ENCODE data around the gene COL23A1.

The COL23A1 gene

GRCh38 chr5:178281331-178281730, 308.9 kb downstream of the COL23A1 start:
- no peak for DNase-seq (ENCODE audit: low read depth)

- no peak for DNase-seq (ENCODE audit: low read depth)
Measured at GRCh38 chr5:178280631-178281030, 309.6 kb downstream of the COL23A1 start.

- peak; percentile 0 for DNase-seq (ENCODE audit: low read depth)
Measured at GRCh38 chr5:178279723-178280438, 310.3 kb downstream of the COL23A1 start.

DNA sequence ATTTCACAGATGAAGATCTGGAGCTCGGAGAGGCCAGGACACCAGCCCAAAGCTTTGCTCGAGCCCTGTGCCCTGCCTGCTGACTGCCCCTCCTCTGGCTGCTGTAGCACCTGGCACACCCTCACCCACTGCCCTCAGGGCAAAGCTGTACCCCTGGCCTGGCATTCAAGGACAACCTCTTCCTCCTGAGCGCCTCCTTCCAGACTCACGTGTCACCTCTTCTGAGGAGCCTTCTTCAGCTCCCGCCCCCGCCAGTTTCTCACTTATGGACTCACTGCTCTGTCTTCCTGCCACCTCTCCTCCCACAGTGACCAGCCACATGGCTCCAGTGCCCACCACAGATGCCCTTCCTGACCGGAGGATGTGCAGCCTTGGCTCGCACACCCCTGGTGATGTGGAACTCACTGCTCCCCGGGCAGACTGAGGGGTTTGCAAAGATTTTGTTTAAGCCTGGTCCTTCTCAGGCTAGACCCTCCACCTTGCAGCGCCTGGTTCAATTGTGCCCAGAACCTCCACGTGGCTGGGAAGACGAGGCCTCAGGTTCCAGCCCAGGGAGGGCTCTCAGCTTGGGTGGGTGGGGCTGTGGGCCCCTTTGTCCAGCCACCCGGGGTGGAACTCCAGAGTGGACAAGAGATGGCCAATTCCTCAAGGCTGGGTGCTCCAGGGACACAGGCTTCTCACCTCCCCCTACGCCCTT, 311.0 kb downstream of the COL23A1 start:
- DNase-seq (ENCODE audit: low read depth) = no peak

DNA sequence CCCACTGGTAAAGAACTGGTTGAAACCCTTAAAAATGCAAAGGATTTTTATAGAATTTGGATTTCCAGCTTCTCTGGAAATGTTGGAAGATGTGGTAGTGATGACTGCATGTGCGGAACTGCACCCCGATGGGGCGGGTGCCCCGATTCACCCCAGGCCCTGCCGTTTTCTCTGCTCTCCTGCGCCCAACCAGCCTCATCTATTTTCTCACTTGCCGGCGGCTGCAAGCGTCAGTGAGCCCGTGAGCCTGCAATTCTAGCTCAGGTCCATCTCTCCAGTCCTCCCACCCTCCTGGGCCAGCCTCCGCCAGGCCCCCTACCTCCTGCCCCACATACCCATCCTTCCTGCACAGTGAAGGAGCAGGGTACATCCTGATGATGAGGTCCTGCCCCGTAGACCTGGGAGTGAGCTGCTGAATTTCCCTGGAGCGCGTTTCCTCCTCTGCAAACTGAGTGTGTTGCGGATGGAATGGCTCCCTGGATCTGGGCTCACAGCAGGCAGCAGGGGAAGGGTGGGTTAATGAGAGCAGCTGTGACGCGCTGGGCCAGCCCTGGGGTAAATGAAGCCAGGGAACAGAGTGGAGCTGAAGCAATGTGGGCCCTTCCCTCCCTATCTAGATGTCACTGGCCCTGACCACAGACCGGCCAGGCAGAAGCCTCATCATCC, 311.7 kb downstream of the COL23A1 start:
- DNase-seq (ENCODE audit: low read depth) = no peak

DNA sequence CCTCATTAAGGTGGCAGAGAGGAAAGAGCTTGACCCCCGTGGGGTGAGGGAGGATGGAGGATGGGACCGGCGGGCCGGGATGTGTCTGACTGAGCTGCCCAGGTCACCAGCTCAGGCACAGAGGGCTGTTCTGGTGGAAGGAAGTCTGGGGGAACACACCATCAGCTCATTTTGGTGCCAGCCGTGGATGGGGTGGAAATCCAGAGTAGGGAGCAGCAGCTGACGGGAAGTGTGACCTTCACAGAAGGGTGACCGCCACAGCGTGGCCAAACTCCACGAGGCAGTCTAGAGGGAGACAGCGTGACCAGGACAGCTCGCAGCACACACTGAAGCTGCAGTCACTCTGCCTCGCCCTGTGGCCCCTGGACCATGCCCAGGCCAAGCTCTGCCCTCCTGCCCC, 312.3 kb downstream of the COL23A1 start:
- DNase-seq (ENCODE audit: low read depth) = no peak

DNA sequence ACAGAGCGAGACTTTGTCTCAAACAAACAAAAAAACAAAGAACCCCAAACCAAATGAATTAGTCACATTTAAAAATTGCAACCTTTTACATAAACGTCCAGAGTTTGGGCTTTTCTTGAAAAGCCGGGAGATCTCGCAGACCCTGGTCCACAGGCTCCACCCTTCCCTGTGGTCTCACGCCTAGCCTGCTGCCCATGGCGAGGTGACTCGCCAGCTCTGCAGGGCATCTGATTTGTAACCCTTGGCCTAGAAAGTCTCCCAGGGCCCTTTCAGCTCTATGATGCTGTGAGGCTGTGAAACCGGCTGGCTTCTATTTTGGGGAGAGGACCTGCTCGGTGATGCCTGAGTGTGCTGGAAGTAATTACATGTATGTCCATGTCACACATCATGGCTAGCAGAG, 312.8 kb downstream of the COL23A1 start:
- DNase-seq (ENCODE audit: low read depth) = no peak

DNA sequence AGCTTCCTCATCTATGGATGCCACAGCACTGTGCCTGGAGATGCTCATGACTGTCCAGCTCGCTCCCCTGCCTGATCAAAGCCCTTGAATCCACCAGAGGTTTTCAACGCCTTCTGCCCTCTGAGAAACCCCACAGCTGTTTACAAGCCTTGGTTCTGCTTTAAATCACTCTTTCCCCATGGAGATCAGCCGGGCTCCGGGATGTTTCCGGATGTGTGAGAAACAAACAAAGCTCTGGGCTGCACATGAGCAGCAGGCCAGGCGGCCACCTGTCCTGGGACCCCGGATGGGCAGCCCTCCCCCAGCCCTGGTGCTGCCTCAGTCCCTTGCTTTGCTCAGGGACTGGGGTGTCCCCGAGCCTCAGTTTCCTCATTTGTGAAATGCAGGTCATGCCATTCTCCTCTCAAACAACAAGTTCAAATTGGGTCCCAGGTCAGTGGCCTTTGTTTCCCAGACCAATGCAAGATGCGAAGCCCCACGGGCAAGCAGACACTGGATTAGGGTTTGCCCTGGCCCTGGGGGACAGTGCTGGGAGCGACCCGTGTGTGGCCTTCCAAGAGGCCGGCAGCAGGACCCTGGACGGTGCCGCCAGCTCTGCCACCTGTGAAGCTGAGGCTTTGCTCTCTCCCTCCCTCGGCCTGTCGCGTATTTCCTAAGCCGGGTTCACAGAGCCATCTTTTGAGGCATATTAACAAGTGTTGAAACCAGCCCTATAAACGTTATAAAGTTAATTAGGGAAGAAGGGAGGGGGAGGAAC, 315.2 kb downstream of the COL23A1 start:
- no peak for DNase-seq (ENCODE audit: low read depth)

DNA sequence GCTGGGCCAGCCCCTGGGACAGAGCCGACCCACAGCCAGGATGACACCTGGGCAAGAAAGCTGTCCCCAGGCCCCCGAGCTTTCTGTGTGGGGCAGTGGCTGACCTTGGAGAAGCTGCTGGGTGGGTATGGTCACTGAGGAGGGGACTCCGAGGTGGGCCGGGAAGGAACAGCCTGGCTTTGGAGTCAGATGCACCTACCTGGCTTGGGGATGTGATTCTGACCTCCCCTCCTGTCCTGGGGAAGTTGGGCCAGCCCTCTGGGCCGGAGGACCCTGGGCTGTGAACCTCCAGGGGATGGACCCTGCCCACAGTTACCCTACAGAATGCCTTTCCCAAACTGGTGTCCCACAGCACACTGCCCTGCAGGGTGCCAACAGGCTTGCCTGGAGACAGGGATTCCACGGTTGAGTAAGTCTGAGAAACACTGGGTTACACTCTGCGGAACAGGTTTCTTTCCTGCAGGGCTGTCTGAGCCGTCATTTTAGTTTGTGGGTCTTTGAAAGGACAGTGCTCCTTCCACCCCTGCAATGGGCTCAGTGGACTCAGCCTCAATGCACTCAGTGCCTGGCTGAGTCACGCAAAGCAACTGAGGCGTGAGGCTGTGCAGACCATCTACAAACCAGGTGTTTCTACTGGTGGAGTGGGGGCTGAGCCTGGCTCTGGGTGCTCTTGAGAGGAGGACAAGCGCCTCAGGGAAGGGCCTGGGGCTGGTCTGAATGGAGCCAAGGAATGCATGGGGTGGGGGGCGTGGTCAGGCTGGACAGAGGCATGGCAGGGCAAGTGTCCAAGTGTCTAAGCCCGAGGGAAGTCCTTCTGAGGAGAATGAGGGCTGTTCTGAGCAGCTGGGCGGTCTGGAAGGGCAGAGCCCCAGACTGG, 316.3 kb downstream of the COL23A1 start:
- no peak for DNase-seq (ENCODE audit: low read depth)

DNA sequence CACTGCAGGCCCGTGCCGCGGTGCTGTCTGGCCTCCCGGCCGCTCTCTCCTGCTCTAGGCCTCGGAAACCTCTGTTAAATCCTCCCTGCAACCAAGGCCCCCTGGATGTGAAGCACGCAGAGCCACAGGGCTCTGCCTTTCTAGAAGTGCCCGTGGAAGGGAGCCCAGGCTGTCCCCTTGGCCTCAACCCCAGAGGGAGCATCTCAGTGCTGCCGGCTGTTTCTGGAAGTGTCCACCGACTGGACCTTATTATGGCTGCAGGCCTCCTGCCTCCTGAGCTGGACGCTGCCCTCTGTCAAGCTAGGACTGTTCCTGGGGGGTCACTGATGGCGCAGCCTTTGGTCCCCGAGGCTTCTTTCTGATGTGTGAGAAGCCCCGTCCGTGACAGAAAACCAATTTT, 317.2 kb downstream of the COL23A1 start:
- DNase-seq (ENCODE audit: low read depth) = no peak

DNA sequence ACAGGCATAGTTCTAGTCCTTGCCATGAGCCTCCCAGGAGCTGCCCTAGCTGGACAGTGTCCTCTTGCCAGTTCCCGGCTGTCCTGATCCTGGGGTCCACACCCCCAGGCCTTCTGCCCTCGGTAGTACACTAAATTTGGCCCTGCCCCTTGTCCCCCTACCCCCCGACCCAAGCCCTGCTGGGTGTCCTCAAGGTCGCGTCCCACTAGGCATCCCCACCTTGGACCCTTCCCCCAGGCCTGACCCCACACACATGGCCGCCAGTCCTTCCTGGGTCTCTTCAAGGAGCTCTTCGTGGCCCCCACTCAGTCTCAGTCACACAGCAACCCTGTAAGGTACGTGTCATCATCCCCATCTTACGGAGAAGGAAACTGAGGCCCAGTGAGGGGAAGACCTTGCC, 317.6 kb downstream of the COL23A1 start:
- no peak for DNase-seq (ENCODE audit: low read depth)

GRCh38 chr5:178271726-178272479, 318.3 kb downstream of the COL23A1 start:
- no peak for DNase-seq (ENCODE audit: low read depth)

- no peak for DNase-seq (ENCODE audit: low read depth)
Measured at GRCh38 chr5:178271231-178271630, 319.0 kb downstream of the COL23A1 start.

DNA sequence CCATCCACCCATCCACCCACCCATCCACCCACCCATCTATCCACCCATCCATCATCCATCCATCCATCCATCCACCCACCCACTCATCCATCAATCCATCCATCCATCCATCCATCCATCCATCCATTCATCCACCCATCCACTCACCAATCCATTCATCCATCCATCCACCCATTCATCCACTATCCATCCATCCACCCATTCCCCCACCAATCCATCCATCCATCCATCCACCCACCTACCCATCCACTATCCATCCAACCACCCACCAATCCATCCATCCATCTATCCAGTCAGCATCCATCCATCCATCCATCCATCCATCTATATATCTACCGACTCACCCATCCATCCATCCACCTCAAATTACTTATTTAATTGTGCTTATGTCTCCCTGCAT, 320.7 kb downstream of the COL23A1 start:
- DNase-seq (ENCODE audit: low read depth) = no peak

GRCh38 chr5:178267876-178268275, 322.3 kb downstream of the COL23A1 start:
- no peak for DNase-seq (ENCODE audit: low read depth)

DNA sequence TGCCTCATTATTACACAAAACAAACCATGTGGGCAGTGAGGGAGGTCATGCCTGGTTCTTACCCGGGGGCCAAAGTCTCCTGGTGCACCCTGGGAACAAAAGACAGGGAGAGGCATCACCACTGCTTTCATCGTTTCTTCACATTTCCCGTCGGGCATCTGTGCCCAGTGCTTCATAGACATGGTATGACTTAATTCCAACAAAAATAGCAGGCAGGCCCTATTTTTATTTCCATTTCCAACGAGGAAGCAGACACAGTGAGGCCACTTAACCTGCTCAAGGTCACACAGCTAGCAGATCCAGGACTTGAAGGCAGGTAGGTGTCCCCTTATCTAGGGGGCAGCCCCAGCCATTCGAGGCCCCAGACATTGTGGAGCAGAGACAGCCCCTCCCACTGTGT, 322.9 kb downstream of the COL23A1 start:
- no peak for DNase-seq (ENCODE audit: low read depth)

- DNase-seq (ENCODE audit: low read depth) = no peak
Measured at GRCh38 chr5:178266581-178266980, 323.6 kb downstream of the COL23A1 start.

DNA sequence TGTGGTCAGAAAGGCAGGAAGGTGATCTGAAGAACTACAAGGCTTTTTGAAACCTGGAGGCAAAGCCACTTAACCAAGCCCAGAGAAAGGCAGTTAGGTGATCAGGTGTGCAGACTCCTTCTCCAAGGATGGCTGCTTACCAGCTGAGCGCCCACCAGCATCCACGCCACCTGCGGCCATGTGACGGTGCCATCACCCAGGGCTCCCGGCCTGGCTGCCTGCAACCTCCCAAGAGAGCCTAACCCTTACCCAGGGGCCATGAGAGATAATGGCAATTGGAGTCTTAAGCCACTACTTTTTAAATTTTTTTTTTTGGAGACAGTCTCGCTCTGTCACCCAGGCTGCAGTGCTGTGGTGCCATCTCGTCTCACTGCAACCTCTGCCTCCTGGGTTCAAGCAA, 324.4 kb downstream of the COL23A1 start:
- no peak for DNase-seq (ENCODE audit: low read depth)

- DNase-seq (ENCODE audit: low read depth) = no peak
Measured at GRCh38 chr5:178264044-178264443, 326.1 kb downstream of the COL23A1 start.

DNA sequence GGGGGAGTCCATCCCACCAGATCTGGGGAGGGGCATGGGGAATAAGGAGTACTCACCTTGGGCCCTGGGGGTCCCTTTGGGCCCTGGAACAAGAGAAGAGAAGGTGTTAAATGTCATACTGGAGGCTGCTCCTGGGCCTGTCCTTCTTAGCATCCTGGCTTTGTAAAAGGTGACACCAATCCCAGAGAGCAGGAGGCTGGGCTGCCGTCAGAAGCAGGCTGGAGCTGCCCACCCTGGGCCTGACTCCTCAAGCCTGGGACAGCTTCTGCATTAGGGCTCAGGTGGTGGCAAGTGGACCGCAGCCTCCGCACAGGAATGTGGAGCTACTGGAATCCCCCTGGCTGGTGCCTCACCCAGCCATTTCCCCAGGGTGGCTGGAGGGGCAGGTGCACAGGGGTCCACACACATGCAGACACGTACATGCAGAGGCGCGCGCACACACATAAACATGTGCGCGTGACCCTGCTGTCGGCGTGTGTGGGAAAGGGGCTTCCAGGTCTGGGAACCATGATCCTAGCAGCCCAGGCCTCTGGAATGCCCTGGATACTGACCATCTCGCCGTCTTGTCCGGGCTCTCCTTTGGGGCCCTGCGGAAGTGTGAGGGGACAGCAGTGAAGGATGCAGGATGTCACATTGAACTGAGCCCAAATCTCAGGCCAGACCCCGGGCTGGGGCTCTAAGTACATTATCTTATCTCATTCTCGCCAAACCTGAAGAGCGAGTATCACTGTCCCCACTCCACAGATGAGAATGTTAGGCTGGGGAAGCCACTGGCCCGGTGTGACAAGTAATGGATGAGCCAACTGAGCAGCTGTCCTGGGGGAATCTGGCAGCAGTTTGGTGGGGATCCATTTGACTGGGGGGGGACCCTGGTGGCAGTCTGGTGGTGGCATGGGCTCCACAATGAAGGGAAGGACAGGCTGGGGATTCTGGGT, 328.3 kb downstream of the COL23A1 start:
- DNase-seq (ENCODE audit: low read depth) = no peak
